Spleen (tissue), 11 donors: ENCODE data around the gene HGFAC. TPM values are rescaled to one million over a fixed set of nuclear protein-coding genes. Genes with fewer than 3 reads are reported as not detected.

Source experiments
- DNase-seq: peaks from one replicate; pipeline ENCODE4 v3.0.0-alpha.2; 2020
- H3K27ac ChIP-seq, 8 donors: fragments of 200-600 bp; sonication (generic) in 7 of 8; 1 replicate in 4 of 8; 2 replicates in 4 of 8; pipeline versions ENCODE4 v1.5.0 to v1.8.0; 2016 to 2021; ENCODE audit warnings: inconsistent platforms in 4 of 8, mild to moderate bottlenecking in 4 of 8, moderate library complexity in 1 of 8
- H3K27me3 ChIP-seq, 7 donors: fragments of 200-600 bp; sonication (generic) in 6 of 7; replicated peaks in 1 of 7; 1 replicate in 4 of 7; 2 replicates in 3 of 7; pipeline versions ENCODE4 v1.5.0 to v1.8.0; 2016 to 2021; ENCODE audit warnings: inconsistent platforms in 3 of 7, mild to moderate bottlenecking in 1 of 7
- H3K36me3 ChIP-seq, 6 donors: fragments of 200-600 bp; sonication (generic) in 5 of 6; 1 replicate in 4 of 6; 2 replicates in 2 of 6; pipeline versions ENCODE4 v1.5.0 to v1.8.0; 2016 to 2021; ENCODE audit warnings: inconsistent platforms in 2 of 6
- H3K4me1 ChIP-seq, 6 donors: fragments of 200-600 bp; sonication (generic) in 5 of 6; 1 replicate in 3 of 6; 2 replicates in 3 of 6; pipeline versions ENCODE4 v1.5.0 to v1.8.0; 2016 to 2021; ENCODE audit warnings: inconsistent platforms in 3 of 6
- H3K4me3 ChIP-seq, 8 donors: fragments of 200-600 bp; sonication (generic) in 7 of 8; 1 replicate in 4 of 8; 2 replicates in 4 of 8; pipeline versions ENCODE4 v1.5.0 to v1.8.0; 2016 to 2021; ENCODE audit warnings: inconsistent platforms in 4 of 8, mild to moderate bottlenecking in 4 of 8, moderate library complexity in 2 of 8
- H3K9me3 ChIP-seq, 8 donors: fragments of 200-600 bp; sonication (generic) in 7 of 8; 1 replicate in 4 of 8; 2 replicates in 4 of 8; pipeline versions ENCODE4 v1.5.0 to v1.8.0; 2016 to 2021; ENCODE audit warnings: inconsistent platforms in 4 of 8
- POLR2A ChIP-seq, 3 donors: fragments of 450-650 bp; IDR thresholded peaks; one replicate each; pipeline ENCODE4 v1.5.1; 2017; ENCODE audit warnings: antibody characterized with exemption in 3 of 3, mild to moderate bottlenecking in 1 of 3
- POLR2AphosphoS5 ChIP-seq, 3 donors: sonication (generic); formaldehyde crosslinking; IDR thresholded peaks; one replicate each; pipeline ENCODE4 v1.5.1; 2017; ENCODE audit warnings: antibody characterized with exemption in 3 of 3
- WGBS, 5 donors: extraction: QIAGEN DNeasy Blood & Tissue Kit in 3 of 5; methylation state at CpG; one replicate each; pipeline versions ENCODE4 v1.1.5 to v1.1.7; 2013 to 2018; 5-methylcytosine and 5-hydroxymethylcytosine counted together
- intact Hi-C: fragments of 100-400 bp; cut with DNase I; formaldehyde crosslinking; loops from one replicate; pipeline ENCODE4 v1.15.0; 2023; ENCODE audit warnings: low total_unique reads
- polyA plus RNA-seq, 3 donors: library from polyadenylated mRNA; stranded (reverse); fragments of 200-250 nt; gene quantifications; one replicate each; pipeline ENCODE4 v1.2.1, GENCODE V29; 2013
- total RNA-seq, 7 donors: library from RNA; depleted of rRNA in 3 of 7; stranded (reverse); fragments of >200 nt in 3 of 7; fragmentation: NEBNext Ultra II Directional in 4 of 7; extraction: Animal tissue kit (Norgen Biotek cat#: 25700) in 4 of 7; gene quantifications; one replicate each; pipeline versions ENCODE4 v1.1.0 to v1.2.1, GENCODE V29; 2016 to 2021
- TF ChIP-seq, protein P1 (sequence below), 11 experiments: fragments of 200-600 bp in 7 of 11; fragments of 450-650 bp in 4 of 11; sonication (generic) in 4 of 11; IDR thresholded peaks in 8 of 11; conservative IDR thresholded peaks in 3 of 11; 1 replicate in 7 of 11; 2 replicates in 4 of 11; pipeline versions ENCODE4 v1.4.0 to v1.8.0; 2016 to 2021; ENCODE audit warnings: antibody characterized with exemption in 11 of 11, inconsistent platforms in 4 of 11, mild to moderate bottlenecking in 1 of 11
- donor health status: healthy with polysubstance abuse.
- donor health status: DM: no; HTN: no; CAD: no; lungs with moderate emphysema.
- donor health status: DM: no; HTN: no; CAD: no.
- donor health status: Bipolar disorder and iron deficiency.
- donor health status: healthy.
- donor health status: DM: no; HTN: no; CAD: no.
- donor health status: DM: yes; HTN: yes; CAD: no.

The HGFAC gene
- total and polyA plus RNA-seq, 10 donors: 0.11 to 0.47 (median 0.32) TPM; not detected in 5

DNA sequence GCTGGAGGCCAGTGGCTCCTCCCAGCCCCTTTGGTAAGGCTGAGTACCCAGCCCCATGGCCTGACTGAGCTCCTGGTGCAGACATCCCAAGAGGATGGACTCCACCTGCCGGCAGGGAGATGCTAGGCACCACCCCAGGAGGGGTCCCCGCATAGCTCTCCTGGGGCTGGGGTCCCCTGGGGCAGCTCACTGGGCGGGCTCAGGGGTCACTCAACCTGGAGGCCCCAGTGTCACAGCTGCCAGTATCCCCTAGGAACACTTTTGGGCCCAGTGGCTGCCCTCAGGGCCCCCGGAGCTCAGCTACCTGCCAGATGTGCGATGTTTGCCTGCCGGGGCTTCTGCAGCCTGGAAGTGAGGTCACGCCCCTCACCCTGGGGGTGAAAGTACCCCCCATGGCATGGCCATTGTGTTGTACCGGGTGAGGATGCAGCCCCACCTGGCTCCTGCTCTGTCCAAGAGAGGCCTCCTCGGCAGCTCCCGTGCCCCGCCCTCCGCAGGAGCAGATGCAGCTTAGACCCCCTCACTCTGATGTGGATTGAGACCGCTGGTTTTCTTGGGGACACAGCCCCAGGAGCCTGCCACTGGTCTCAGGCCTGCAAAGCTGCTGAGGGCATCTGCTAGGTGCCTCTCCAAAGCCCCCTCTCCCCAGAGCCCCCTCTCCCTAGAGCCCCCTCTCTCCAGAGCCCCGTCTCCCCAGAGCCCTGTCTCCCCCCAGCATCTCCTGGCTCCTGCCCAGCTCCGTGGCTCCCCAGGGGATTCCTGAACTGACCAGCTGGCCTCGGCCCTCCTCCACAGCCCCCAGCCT, 6.7 kb upstream of the HGFAC start:
- Histone ChIP-seq H3K27ac (no peak overlapping the region), H3K4me1 (no peaks in the 10 kb centered on the region), H3K9me3 (no peaks in the 10 kb centered on the region), H3K4me3 (no peak overlapping the region), H3K27me3 (no peaks in the 10 kb centered on the region), H3K36me3 (peaks cover 0 to 25% (median 3%) of the 10 kb centered on the region in 6 donors)
- WGBS, 5 donors: 74 to 85% (median 84%) methylated on average over 7 to 16 of the region's 16 CpGs
- intact Hi-C loops: no loop called here
- DNase-seq: no peak
- TF ChIP-seq, protein P1, sequence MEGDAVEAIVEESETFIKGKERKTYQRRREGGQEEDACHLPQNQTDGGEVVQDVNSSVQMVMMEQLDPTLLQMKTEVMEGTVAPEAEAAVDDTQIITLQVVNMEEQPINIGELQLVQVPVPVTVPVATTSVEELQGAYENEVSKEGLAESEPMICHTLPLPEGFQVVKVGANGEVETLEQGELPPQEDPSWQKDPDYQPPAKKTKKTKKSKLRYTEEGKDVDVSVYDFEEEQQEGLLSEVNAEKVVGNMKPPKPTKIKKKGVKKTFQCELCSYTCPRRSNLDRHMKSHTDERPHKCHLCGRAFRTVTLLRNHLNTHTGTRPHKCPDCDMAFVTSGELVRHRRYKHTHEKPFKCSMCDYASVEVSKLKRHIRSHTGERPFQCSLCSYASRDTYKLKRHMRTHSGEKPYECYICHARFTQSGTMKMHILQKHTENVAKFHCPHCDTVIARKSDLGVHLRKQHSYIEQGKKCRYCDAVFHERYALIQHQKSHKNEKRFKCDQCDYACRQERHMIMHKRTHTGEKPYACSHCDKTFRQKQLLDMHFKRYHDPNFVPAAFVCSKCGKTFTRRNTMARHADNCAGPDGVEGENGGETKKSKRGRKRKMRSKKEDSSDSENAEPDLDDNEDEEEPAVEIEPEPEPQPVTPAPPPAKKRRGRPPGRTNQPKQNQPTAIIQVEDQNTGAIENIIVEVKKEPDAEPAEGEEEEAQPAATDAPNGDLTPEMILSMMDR (IDR thresholded peaks at IDR 0.05 in 8 of 11, conservative IDR thresholded peaks at IDR 0.05 in 3 of 11): no peak
- TF ChIP-seq POLR2A (IDR thresholded peaks at IDR 0.05) (no peak), POLR2AphosphoS5 (IDR thresholded peaks at IDR 0.05) (no peak)

DNA sequence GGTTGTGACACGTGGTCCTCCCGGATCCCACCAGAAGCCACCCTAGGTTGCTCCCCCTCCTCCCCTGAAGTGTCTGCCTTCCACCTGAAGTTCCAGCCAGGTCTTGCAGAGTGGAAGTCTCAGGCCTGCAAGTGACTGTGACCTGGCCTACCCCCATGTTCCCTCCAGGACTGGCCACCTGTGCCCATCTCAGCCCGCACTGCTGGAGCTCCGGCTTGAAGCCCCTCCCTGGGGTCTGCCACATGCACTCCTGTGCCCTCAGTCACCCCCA, 6.1 kb upstream of the HGFAC start:
- Histone ChIP-seq H3K4me3 (no peak overlapping the region), H3K9me3 (no peaks in the 10 kb centered on the region), H3K27ac (no peak overlapping the region), H3K4me1 (no peaks in the 10 kb centered on the region), H3K36me3 (peaks cover 0 to 20% (median 3%) of the 10 kb centered on the region in 6 donors), H3K27me3 (no peaks in the 10 kb centered on the region)
- intact Hi-C loops: no loop called here
- WGBS, 5 donors: 79 to 89% (median 80%) methylated on average over 4 of the region's 4 CpGs
- TF ChIP-seq, protein P1 (IDR thresholded peaks at IDR 0.05 in 8 of 11, conservative IDR thresholded peaks at IDR 0.05 in 3 of 11): no peak
- TF ChIP-seq POLR2A (IDR thresholded peaks at IDR 0.05): no peak
- TF ChIP-seq POLR2AphosphoS5 (IDR thresholded peaks at IDR 0.05): no peak
- DNase-seq: no peak

DNA sequence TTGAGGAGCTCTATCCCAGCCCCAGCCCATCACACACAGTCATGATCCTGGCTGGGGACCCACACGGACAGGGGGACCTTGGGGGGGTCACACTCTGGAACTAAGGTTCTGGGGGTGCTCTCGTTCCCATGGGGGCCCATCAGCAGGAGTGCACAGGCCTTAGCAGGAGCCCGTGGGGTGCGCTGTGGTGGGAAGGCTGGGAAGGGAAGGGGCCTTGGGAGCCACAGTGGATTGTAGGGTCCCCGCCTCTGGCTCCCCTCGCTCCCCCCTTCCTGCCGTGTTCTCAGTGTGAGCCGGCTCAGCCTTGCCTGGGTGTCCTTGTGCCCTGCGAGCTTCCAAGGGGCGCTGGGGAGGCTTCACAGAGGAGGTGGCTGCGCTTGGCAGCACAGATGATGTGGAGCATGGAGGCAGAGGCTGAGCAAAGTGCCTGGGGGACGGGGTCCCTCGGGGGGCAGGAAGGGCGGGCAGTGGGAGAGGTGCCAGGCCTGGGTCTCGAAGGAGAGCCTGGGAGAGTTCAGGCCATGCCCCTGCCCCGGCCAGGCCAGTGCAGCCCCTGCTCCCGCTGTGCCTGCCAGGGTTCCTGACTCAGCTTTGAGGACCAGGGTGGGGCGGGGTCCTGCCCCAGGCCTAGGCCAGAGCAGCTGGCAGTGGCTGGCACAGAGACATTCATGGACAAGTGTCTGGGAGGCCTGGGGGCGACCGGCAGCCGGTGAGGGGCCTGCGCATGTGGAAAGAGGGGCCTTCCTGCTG, 5.5 kb upstream of the HGFAC start:
- intact Hi-C loops: no loop called here
- Histone ChIP-seq H3K36me3 (peaks cover 0 to 14% (median under 1%) of the 10 kb centered on the region in 6 donors), H3K4me1 (no peaks in the 10 kb centered on the region), H3K9me3 (no peaks in the 10 kb centered on the region), H3K4me3 (no peak overlapping the region), H3K27me3 (no peaks in the 10 kb centered on the region), H3K27ac (no peak overlapping the region)
- no peak for TF ChIP-seq POLR2AphosphoS5 (IDR thresholded peaks at IDR 0.05)
- TF ChIP-seq, protein P1 (IDR thresholded peaks at IDR 0.05 in 8 of 11, conservative IDR thresholded peaks at IDR 0.05 in 3 of 11): no peak
- TF ChIP-seq POLR2A (IDR thresholded peaks at IDR 0.05): no peak
- no peak for DNase-seq
- 84 to 91% (median 86%) methylated on average over 16 to 22 of the region's 22 CpGs for WGBS, 5 donors
